Measurements from ENCODE around the gene PDE4D.

GRCh38 chr5:59694411-59694810, 199.1 kb downstream of the PDE4D start:
- TF ChIP-seq SIN3A (IDR thresholded peaks at IDR 0.05; ENCODE audit: borderline replicate concordance, insufficient read depth, low read length) (no peak), TAF1 (IDR thresholded peaks at IDR 0.05; ENCODE audit: borderline replicate concordance, insufficient read depth, low read length) (no peak)
